GM23338 (cell line): ENCODE results near the gene PIGB. TPM values are rescaled to one million over a fixed set of nuclear protein-coding genes. Genes with fewer than 3 reads are reported as not detected.

Source experiments
- ATAC-seq: fragments of 200-7000 bp; cut with Tn5 transposase; 3 replicates; pipeline ENCODE4 v1.9.1; 2020
- DNase-seq: peaks from one replicate; pipeline ENCODE4 v3.0.0-alpha.2; 2015; ENCODE audit warnings: low spot score
- H2AFZ ChIP-seq: fragments of 200-600 bp; sonication (generic); 2 replicates; pipeline ENCODE4 v1.8.0; 2016; ENCODE audit warnings: antibody characterized with exemption, mild to moderate bottlenecking, moderate library complexity
- H3F3A ChIP-seq: fragments of 200-600 bp; sonication (generic); replicated peaks from 2 replicates; pipeline ENCODE4 v1.8.0; 2017; ENCODE audit warnings: antibody characterized with exemption, mixed run types, low read depth
- H3K27ac ChIP-seq: fragments of 200-600 bp; sonication (generic); 2 replicates; pipeline ENCODE4 v1.6.1; 2016; ENCODE audit warnings: low read depth
- H3K27me3 ChIP-seq: fragments of 200-600 bp; sonication (generic); 2 replicates; pipeline ENCODE4 v1.8.0; 2016; ENCODE audit warnings: mild to moderate bottlenecking, mixed run types, moderate library complexity; ENCODE audit not compliant: insufficient read depth
- H3K36me3 ChIP-seq: fragments of 200-600 bp; sonication (generic); 2 replicates; pipeline ENCODE4 v1.8.0; 2016; ENCODE audit warnings: mild to moderate bottlenecking; ENCODE audit not compliant: insufficient read depth
- H3K4me1 ChIP-seq: fragments of 200-600 bp; sonication (generic); 2 replicates; pipeline ENCODE4 v1.8.0; 2016; ENCODE audit warnings: mild to moderate bottlenecking, moderate library complexity; ENCODE audit not compliant: insufficient read depth
- H3K4me2 ChIP-seq: fragments of 200-600 bp; sonication (generic); 2 replicates; pipeline ENCODE4 v1.7.1; 2017; ENCODE audit warnings: mixed run types
- H3K4me3 ChIP-seq: fragments of 200-600 bp; sonication (generic); 2 replicates; pipeline ENCODE4 v1.6.1; 2016; ENCODE audit warnings: mixed run types
- H3K79me2 ChIP-seq: fragments of 200-600 bp; sonication (generic); replicated peaks from 2 replicates; pipeline ENCODE4 v1.8.0; 2017; ENCODE audit warnings: mild to moderate bottlenecking; ENCODE audit not compliant: insufficient read depth
- H3K9me2 ChIP-seq: fragments of 200-600 bp; sonication (generic); 2 replicates; pipeline ENCODE4 v1.8.0; 2017; ENCODE audit not compliant: insufficient read depth
- H4K20me1 ChIP-seq: fragments of 200-600 bp; sonication (generic); replicated peaks from 2 replicates; pipeline ENCODE4 v1.8.0; 2017; ENCODE audit warnings: mild to moderate bottlenecking; ENCODE audit not compliant: insufficient read depth
- H3K27ac Mint-ChIP-seq: 2 replicates; pipeline ENCODE4 v1.8.0; 2020; ENCODE audit warnings: inconsistent platforms, mild to moderate bottlenecking, moderate library complexity, mixed read lengths
- H3K27me3 Mint-ChIP-seq: 3 replicates; pipeline ENCODE4 v1.8.0; 2022; ENCODE audit warnings: low read depth, mild to moderate bottlenecking, moderate library complexity, mixed read lengths, inconsistent platforms; ENCODE audit not compliant: insufficient read depth, poor library complexity
- H3K36me3 Mint-ChIP-seq: 3 replicates; pipeline ENCODE4 v1.8.0; 2021; ENCODE audit warnings: low read depth, mild to moderate bottlenecking, inconsistent platforms, moderate library complexity, mixed read lengths
- H3K4me1 Mint-ChIP-seq: 3 replicates; pipeline ENCODE4 v1.8.0; 2020; ENCODE audit warnings: mild to moderate bottlenecking, inconsistent platforms, mixed read lengths
- H3K4me3 Mint-ChIP-seq: 3 replicates; pipeline ENCODE4 v1.8.0; 2021; ENCODE audit warnings: moderate library complexity, mild to moderate bottlenecking, inconsistent platforms, mixed read lengths
- H3K9me3 Mint-ChIP-seq: 3 replicates; pipeline ENCODE4 v1.8.0; 2020; ENCODE audit warnings: moderate library complexity, mild to moderate bottlenecking, inconsistent platforms, mixed read lengths
- EZH2 ChIP-seq: fragments of 200-600 bp; sonication (generic); IDR thresholded peaks from one replicate; pipeline ENCODE4 v1.8.0; 2017; ENCODE audit warnings: antibody characterized with exemption, mild to moderate bottlenecking, low read depth; ENCODE audit not compliant: unreplicated experiment
- EZH2phosphoT487 ChIP-seq: fragments of 200-600 bp; sonication (generic); IDR thresholded peaks from one replicate; pipeline ENCODE4 v1.8.1; 2018; ENCODE audit warnings: antibody characterized with exemption; ENCODE audit not compliant: unreplicated experiment
- POLR2AphosphoS5 ChIP-seq: IDR thresholded peaks from 2 replicates; pipeline ENCODE4 v1.6.1; 2016; ENCODE audit warnings: antibody characterized with exemption, low read depth
- STAT1 ChIP-seq: IDR thresholded peaks from one replicate; pipeline ENCODE4 v1.6.1; 2016; ENCODE audit warnings: antibody characterized with exemption; ENCODE audit not compliant: unreplicated experiment
- ZNF114 ChIP-seq: fragments of 250-450 bp; sonication (Bioruptor Pico); IDR thresholded peaks from 2 replicates; pipeline ENCODE4 v1.5.0; 2020; ENCODE audit warnings: mild to moderate bottlenecking, moderate library complexity
- ZNF331 ChIP-seq: fragments of 250-450 bp; sonication (Bioruptor Pico); IDR thresholded peaks from 2 replicates; pipeline ENCODE4 v1.5.0; 2020; ENCODE audit warnings: low read depth, mild to moderate bottlenecking, moderate library complexity
- ZNF462 ChIP-seq: fragments of 250-450 bp; sonication (Bioruptor Pico); IDR thresholded peaks from 2 replicates; pipeline ENCODE4 v1.5.0; 2020; ENCODE audit warnings: mild to moderate bottlenecking, moderate library complexity
- polyA plus RNA-seq: library from polyadenylated mRNA; unstranded; fragments of >200 nt; fragmentation: Nextera tagmentation; extraction: Ambion mirVana; gene quantifications from 2 replicates; pipeline ENCODE4 v1.2.1, GENCODE V29; 2016
- total RNA-seq: library from RNA; depleted of rRNA; stranded (reverse); fragments of >200 nt; shearing (Covaris generic); gene quantifications from 2 replicates; pipeline ENCODE4 v1.2.3, GENCODE V29; 2014
- TF ChIP-seq, protein P1 (sequence below), 2 experiments: fragments of 200-600 bp in 1 of 2; sonication (generic) in 1 of 2; conservative IDR thresholded peaks; 2 replicates each; pipeline versions ENCODE4 v1.5.1 to v1.6.1; 2016 to 2017; ENCODE audit warnings: antibody characterized with exemption in 2 of 2, low read depth in 2 of 2, mild to moderate bottlenecking in 2 of 2, moderate library complexity in 1 of 2
- TF ChIP-seq, protein P2 (sequence below): IDR thresholded peaks from 2 replicates; pipeline ENCODE4 v1.6.1; 2016; ENCODE audit warnings: antibody characterized with exemption

PIGB gene
- total and polyA plus RNA-seq, 2 experiments from 2014 or later: 6.1 to 9.0 TPM

DNA sequence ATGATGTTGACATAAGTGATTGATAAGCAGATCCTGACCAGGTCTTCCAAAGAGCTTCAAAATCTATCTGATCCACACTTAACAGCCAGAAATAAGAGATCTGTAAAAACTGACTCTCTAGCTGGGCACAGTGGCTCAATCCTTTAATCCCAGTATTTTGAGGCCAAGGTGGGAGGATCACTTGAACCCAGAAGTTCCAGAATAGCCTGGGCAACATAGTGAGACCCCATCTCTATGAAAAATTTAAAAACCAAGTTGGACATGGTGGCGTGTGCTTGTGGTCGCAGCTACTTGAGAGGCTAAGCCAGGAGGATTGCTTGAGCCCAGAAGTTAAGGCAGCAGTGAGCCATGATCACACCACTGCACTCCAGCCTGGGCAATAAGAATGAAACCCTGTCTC is 43.6 kb downstream of the PIGB start:
- H4K20me1 ChIP-seq: no peaks in the 10 kb centered on the region
- H3K27ac Mint-ChIP-seq: no peak overlapping the region
- no peak overlapping the region for H3K27ac ChIP-seq
- H3K36me3 ChIP-seq: no peaks in the 10 kb centered on the region
- H3K36me3 Mint-ChIP-seq: no peaks in the 10 kb centered on the region
- no peak for ATAC-seq
- H2AFZ ChIP-seq: no peak overlapping the region
- no peaks in the 10 kb centered on the region for H3F3A ChIP-seq
- H3K4me2 ChIP-seq: no peak overlapping the region
- H3K79me2 ChIP-seq: no peaks in the 10 kb centered on the region
- DNase-seq: no peak
- peaks cover 7% of the 10 kb centered on the region; the same call in 2 of the 3 replicates for H3K4me1 Mint-ChIP-seq
- H3K4me3 ChIP-seq: no peak overlapping the region
- no peaks in the 10 kb centered on the region; the same call in 1 of the 2 replicates for H3K4me1 ChIP-seq
- no peak overlapping the region for H3K4me3 Mint-ChIP-seq
- TF ChIP-seq ZNF462: no peak
- no peak for TF ChIP-seq ZNF114 (CRISPR knock-in tag)
- no peak for TF ChIP-seq EZH2
- no peak for TF ChIP-seq ZNF331
- TF ChIP-seq EZH2phosphoT487: no peak
- TF ChIP-seq, protein P1, sequence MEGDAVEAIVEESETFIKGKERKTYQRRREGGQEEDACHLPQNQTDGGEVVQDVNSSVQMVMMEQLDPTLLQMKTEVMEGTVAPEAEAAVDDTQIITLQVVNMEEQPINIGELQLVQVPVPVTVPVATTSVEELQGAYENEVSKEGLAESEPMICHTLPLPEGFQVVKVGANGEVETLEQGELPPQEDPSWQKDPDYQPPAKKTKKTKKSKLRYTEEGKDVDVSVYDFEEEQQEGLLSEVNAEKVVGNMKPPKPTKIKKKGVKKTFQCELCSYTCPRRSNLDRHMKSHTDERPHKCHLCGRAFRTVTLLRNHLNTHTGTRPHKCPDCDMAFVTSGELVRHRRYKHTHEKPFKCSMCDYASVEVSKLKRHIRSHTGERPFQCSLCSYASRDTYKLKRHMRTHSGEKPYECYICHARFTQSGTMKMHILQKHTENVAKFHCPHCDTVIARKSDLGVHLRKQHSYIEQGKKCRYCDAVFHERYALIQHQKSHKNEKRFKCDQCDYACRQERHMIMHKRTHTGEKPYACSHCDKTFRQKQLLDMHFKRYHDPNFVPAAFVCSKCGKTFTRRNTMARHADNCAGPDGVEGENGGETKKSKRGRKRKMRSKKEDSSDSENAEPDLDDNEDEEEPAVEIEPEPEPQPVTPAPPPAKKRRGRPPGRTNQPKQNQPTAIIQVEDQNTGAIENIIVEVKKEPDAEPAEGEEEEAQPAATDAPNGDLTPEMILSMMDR (conservative IDR thresholded peaks at IDR 0.05; ENCODE audit: low read depth in 2 of 2): no peak
- TF ChIP-seq POLR2AphosphoS5: no peak
- TF ChIP-seq STAT1: no peak
- TF ChIP-seq, protein P2, sequence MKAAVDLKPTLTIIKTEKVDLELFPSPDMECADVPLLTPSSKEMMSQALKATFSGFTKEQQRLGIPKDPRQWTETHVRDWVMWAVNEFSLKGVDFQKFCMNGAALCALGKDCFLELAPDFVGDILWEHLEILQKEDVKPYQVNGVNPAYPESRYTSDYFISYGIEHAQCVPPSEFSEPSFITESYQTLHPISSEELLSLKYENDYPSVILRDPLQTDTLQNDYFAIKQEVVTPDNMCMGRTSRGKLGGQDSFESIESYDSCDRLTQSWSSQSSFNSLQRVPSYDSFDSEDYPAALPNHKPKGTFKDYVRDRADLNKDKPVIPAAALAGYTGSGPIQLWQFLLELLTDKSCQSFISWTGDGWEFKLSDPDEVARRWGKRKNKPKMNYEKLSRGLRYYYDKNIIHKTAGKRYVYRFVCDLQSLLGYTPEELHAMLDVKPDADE: no peak
- H3K27me3 Mint-ChIP-seq: no peaks in the 10 kb centered on the region
- no peaks in the 10 kb centered on the region for H3K27me3 ChIP-seq
- no peaks in the 10 kb centered on the region for H3K9me2 ChIP-seq
- no peaks in the 10 kb centered on the region for H3K9me3 Mint-ChIP-seq
